Heart left ventricle (tissue), 16 donors: Measurements from ENCODE around the gene NEK8. TPM values are rescaled to one million over a fixed set of nuclear protein-coding genes. Genes with fewer than 3 reads are reported as not detected.

Experiments used
- ATAC-seq, 4 donors: fragments of 200-7000 bp; cut with Tn5 transposase; one replicate each; pipeline ENCODE4 v1.9.1; 2020 to 2022; ENCODE audit warnings: moderate library complexity in 4 of 4, mild to moderate bottlenecking in 3 of 4, moderate number of reproducible peaks in 1 of 4
- DNase-seq, 5 donors: peaks; one replicate each; pipeline ENCODE4 v3.0.0-alpha.2; 2020
- H3K27ac ChIP-seq, 12 donors: fragments of 200-600 bp; sonication (generic) in 4 of 12; one replicate each; pipeline versions ENCODE4 v1.5.0 to v1.8.0; 2016 to 2022; ENCODE audit warnings: mild to moderate bottlenecking in 2 of 12
- H3K27me3 ChIP-seq, 9 donors: fragments of 200-600 bp; sonication (generic) in 2 of 9; one replicate each; pipeline versions ENCODE4 v1.5.1 to v1.8.0; 2016 to 2022; ENCODE audit warnings: mild to moderate bottlenecking in 3 of 9
- H3K36me3 ChIP-seq, 9 donors: fragments of 200-600 bp; sonication (generic) in 2 of 9; one replicate each; pipeline versions ENCODE4 v1.5.0 to v1.8.0; 2018 to 2022; ENCODE audit warnings: mild to moderate bottlenecking in 2 of 9
- H3K4me1 ChIP-seq, 12 donors: fragments of 200-600 bp; sonication (generic) in 4 of 12; one replicate each; pipeline versions ENCODE4 v1.5.0 to v1.8.0; 2016 to 2022; ENCODE audit warnings: mild to moderate bottlenecking in 3 of 12
- H3K4me3 ChIP-seq, 12 donors: fragments of 200-600 bp; sonication (generic) in 4 of 12; one replicate each; pipeline versions ENCODE4 v1.5.0 to v1.8.0; 2017 to 2022; ENCODE audit warnings: mild to moderate bottlenecking in 9 of 12, moderate library complexity in 4 of 12
- H3K9me3 ChIP-seq, 12 donors: fragments of 200-600 bp; sonication (generic) in 4 of 12; one replicate each; pipeline versions ENCODE4 v1.5.0 to v1.8.0; 2016 to 2022; ENCODE audit warnings: mild to moderate bottlenecking in 1 of 12
- CTCF ChIP-seq, 12 donors: fragments of 200-600 bp; sonication (generic) in 4 of 12; IDR thresholded peaks; one replicate each; pipeline versions ENCODE4 v1.5.0 to v1.8.0; 2018 to 2022; ENCODE audit warnings: antibody characterized with exemption in 12 of 12, mild to moderate bottlenecking in 5 of 12
- POLR2A ChIP-seq, 2 donors: fragments of 450-650 bp; IDR thresholded peaks; one replicate each; pipeline ENCODE4 v1.6.1; 2017; ENCODE audit warnings: antibody characterized with exemption in 2 of 2, mild to moderate bottlenecking in 2 of 2, moderate library complexity in 2 of 2
- WGBS, 4 donors: extraction: QIAGEN DNeasy Blood & Tissue Kit in 2 of 4; methylation state at CpG; one replicate each; pipeline versions ENCODE4 v1.1.5 to v1.1.7; 2013 to 2018; 5-methylcytosine and 5-hydroxymethylcytosine counted together
- intact Hi-C, 10 donors: fragments of 100-400 bp; cut with DNase I; formaldehyde crosslinking; loops; one replicate each; pipeline versions ENCODE4 v1.11.1 to v1.14.2; 2022
- polyA plus RNA-seq, 2 donors: library from polyadenylated mRNA; stranded (reverse); fragments of 200-250 nt; gene quantifications; one replicate each; pipeline ENCODE4 v1.2.3, GENCODE V29; 2013
- total RNA-seq, 9 donors: library from RNA; depleted of rRNA in 2 of 9; stranded (reverse); fragments of >200 nt in 2 of 9; fragmentation: NEBNext Ultra II Directional in 3 of 9; extraction: Animal tissue kit (Norgen Biotek cat#: 25700) in 3 of 9; gene quantifications; one replicate each; pipeline versions ENCODE4 v1.1.0 to v1.2.4, GENCODE V29; 2016 to 2023
- donor health status: ischemic (EF 13 %, LVEDD 7.1; RV severe dilation, severe dysfunction).
- donor health status: healthy with polysubstance abuse.
- donor health status: DM: no; HTN: yes; CAD: no.
- donor health status: DM: no; HTN: no; CAD: no.
- donor health status: ischemic (EF 25% LVEDD 6.9; RV normal size, moderate dysfunction).
- donor health status: ischemic (EF 25% LVEDD 5.7; RV mildly dilated, moderate dysfunction).
- donor health status: healthy.
- donor health status: DM: yes; HTN: yes; CAD: no.
- donor health status: ischemic (EF 35%, LVEDD 5.7; RV mildly dilated, moderate dysfunction).
- donor health status: nonischemic (EF 11% LVEDD 7.7; RV severe dilation, severe dysfunction).
- donor health status: DM: yes; HTN: yes; CAD: no.
- donor health status: PGD.
- donor health status: ischemic (EF 29% LVEDD 5.4; RV normal size, mild dysfunction).
- donor health status: nonischemic (EF 23%, LVEDD 6.1; RV moderate dilation, normal function).

Gene NEK8
- total and polyA plus RNA-seq, 11 donors = 0.28 to 2.8 (median 1.1) TPM

GRCh38 chr17:28737316-28737715 is 8.7 kb downstream of the NEK8 start:
- TF ChIP-seq POLR2A (IDR thresholded peaks at IDR 0.05) (no peak), CTCF (IDR thresholded peaks at IDR 0.05) (no peak)
- DNase-seq (peak in 1 of 5 donors; percentile 24), ATAC-seq (peak in 1 of 4 donors; percentile 12)
- Histone ChIP-seq H3K4me3 (no peak overlapping the region), H3K27ac (no peak overlapping the region), H3K36me3 (no peaks in the 10 kb centered on the region), H3K27me3 (no peaks in the 10 kb centered on the region), H3K4me1 (peaks cover 0 to 8% (median 0%) of the 10 kb centered on the region in 12 donors), H3K9me3 (no peaks in the 10 kb centered on the region)
- intact Hi-C loops = no loop called here
- 95 to 98% (median 96%) methylated on average over 6 to 12 of the region's 12 CpGs for whole genome bisulfite sequencing, 4 donors

GRCh38 chr17:28737770-28738679 is 9.4 kb downstream of the NEK8 start:
- H3K36me3 ChIP-seq = no peaks in the 10 kb centered on the region
- peaks cover 0 to 15% (median 2%) of the 10 kb centered on the region in 12 donors for H3K4me1 ChIP-seq
- no peaks in the 10 kb centered on the region for H3K9me3 ChIP-seq
- ATAC-seq = no peak
- H3K4me3 ChIP-seq = no peak overlapping the region
- no peak overlapping the region for H3K27ac ChIP-seq
- 87 to 89% (median 88%) methylated on average over 14 to 22 of the region's 22 CpGs for WGBS, 4 donors
- TF ChIP-seq CTCF (IDR thresholded peaks at IDR 0.05) = no peak
- TF ChIP-seq POLR2A (IDR thresholded peaks at IDR 0.05) = no peak
- DNase-seq = peak in 1 of 5 donors; percentile 23
- intact Hi-C loops = no loop called here
- no peaks in the 10 kb centered on the region for H3K27me3 ChIP-seq

- Histone ChIP-seq H3K27me3 (no peaks in the 10 kb centered on the region), H3K27ac (no peak overlapping the region), H3K9me3 (no peaks in the 10 kb centered on the region), H3K4me1 (peaks cover 0 to 21% (median 7%) of the 10 kb centered on the region in 12 donors), H3K36me3 (no peaks in the 10 kb centered on the region), H3K4me3 (no peak overlapping the region)
- DNase-seq = peak in 1 of 5 donors; percentile 7
- 88 to 92% (median 90%) methylated on average over 9 to 10 of the region's 10 CpGs for whole genome bisulfite sequencing, 4 donors
- no peak for TF ChIP-seq CTCF (IDR thresholded peaks at IDR 0.05)
- no peak for ATAC-seq
- intact Hi-C loops = no loop called here
Measured at GRCh38 chr17:28738680-28739384, 10.2 kb downstream of the NEK8 start.
